ENCODE results near the gene STRIT1. TPM values are rescaled to one million over a fixed set of nuclear protein-coding genes. Genes with fewer than 3 reads are reported as not detected.

STRIT1 gene
- total and polyA plus RNA-seq, 7 donors = 2.4 TPM; not detected in 6

DNA sequence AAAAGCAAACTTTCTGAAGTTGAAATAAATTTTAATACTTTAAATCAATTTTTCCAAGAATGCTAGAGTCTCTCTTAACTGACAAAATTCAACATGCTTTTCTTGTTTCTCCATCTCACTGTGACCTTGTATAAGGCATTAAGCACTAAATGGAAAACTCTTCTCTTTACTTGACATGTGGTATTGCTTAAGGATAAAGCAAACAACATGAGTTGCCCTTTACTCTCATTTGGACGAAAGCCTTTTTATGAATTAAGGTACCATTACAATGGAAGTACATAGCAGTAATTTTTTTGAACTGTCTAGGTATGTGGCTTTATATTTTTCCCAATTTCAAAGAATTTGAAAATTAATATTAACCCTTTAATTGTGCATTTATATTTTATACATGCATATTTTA lies 1.4 kb downstream of the STRIT1 start:
- intact Hi-C loops (cut with DNase I) = no loop called here

GRCh38 chr3:155286736-155287135 lies 6.7 kb downstream of the STRIT1 start:
- TF ChIP-seq, protein P1, sequence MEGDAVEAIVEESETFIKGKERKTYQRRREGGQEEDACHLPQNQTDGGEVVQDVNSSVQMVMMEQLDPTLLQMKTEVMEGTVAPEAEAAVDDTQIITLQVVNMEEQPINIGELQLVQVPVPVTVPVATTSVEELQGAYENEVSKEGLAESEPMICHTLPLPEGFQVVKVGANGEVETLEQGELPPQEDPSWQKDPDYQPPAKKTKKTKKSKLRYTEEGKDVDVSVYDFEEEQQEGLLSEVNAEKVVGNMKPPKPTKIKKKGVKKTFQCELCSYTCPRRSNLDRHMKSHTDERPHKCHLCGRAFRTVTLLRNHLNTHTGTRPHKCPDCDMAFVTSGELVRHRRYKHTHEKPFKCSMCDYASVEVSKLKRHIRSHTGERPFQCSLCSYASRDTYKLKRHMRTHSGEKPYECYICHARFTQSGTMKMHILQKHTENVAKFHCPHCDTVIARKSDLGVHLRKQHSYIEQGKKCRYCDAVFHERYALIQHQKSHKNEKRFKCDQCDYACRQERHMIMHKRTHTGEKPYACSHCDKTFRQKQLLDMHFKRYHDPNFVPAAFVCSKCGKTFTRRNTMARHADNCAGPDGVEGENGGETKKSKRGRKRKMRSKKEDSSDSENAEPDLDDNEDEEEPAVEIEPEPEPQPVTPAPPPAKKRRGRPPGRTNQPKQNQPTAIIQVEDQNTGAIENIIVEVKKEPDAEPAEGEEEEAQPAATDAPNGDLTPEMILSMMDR (IDR thresholded peaks at IDR 0.05) = no peak
- TF ChIP-seq EP300 (IDR thresholded peaks at IDR 0.05) (no peak), POLR2AphosphoS5 (IDR thresholded peaks at IDR 0.05) (no peak), POLR2A (IDR thresholded peaks at IDR 0.05) (no peak)
- H3K4me3 ChIP-seq = no peak overlapping the region
- intact Hi-C loops (cut with DNase I) = no loop called here
- no peak overlapping the region for H3K27ac ChIP-seq
- no peaks in the 10 kb centered on the region for H3K36me3 ChIP-seq
- H3K4me1 ChIP-seq = no peaks in the 10 kb centered on the region
- no peak for DNase-seq
- no peaks in the 10 kb centered on the region for H3K27me3 ChIP-seq
- WGBS, 2 donors = 83 to 85% methylated on average over 2 of the region's 2 CpGs
- no peaks in the 10 kb centered on the region for H3K9me3 ChIP-seq

More for the DNA sequence above, 1.4 kb downstream of the STRIT1 start:
- no peak for TF ChIP-seq EP300 (IDR thresholded peaks at IDR 0.05)
- TF ChIP-seq POLR2A (IDR thresholded peaks at IDR 0.05) = no peak
- TF ChIP-seq, protein P1 (IDR thresholded peaks at IDR 0.05) = no peak
- TF ChIP-seq POLR2AphosphoS5 (IDR thresholded peaks at IDR 0.05) = no peak
- peaks cover 0 to 6% (median 0%) of the 10 kb centered on the region in 4 donors for H3K9me3 ChIP-seq
- no peak overlapping the region for H3K27ac ChIP-seq
- 25 to 74% methylated on average over 1 of the region's 1 CpG for WGBS, 2 donors
- no peak for DNase-seq
- H3K4me3 ChIP-seq = no peak overlapping the region
- H3K27me3 ChIP-seq = no peaks in the 10 kb centered on the region
- H3K4me1 ChIP-seq = no peaks in the 10 kb centered on the region
- H3K36me3 ChIP-seq = no peaks in the 10 kb centered on the region

DNA sequence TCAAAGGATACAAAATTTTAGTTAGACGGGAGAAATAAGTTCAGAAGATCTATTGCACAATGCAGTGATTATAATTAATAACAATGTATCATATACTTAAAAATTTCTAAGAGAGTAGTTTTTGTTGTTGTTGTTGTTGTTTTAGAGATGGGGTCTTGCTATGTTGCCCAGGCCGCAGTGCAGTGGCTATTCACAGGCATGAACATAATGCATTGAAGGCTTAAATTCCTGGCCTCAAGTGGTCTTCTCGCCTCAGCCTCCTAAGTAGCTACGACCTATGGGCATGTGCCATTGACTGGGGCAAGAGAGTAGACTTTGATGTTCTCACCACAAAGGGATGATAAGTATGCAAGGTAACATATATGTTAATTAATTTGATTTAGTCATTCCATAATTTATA lies 7.5 kb downstream of the STRIT1 start:
- Histone ChIP-seq H3K27me3 (no peaks in the 10 kb centered on the region), H3K4me1 (no peaks in the 10 kb centered on the region), H3K9me3 (no peaks in the 10 kb centered on the region), H3K27ac (no peak overlapping the region), H3K36me3 (no peaks in the 10 kb centered on the region), H3K4me3 (no peak overlapping the region)
- TF ChIP-seq, protein P1 (IDR thresholded peaks at IDR 0.05) = no peak
- TF ChIP-seq POLR2A (IDR thresholded peaks at IDR 0.05) = no peak
- no peak for TF ChIP-seq POLR2AphosphoS5 (IDR thresholded peaks at IDR 0.05)
- 91 to 93% methylated on average over 4 of the region's 4 CpGs for WGBS, 2 donors
- intact Hi-C loops (cut with DNase I) = no loop called here
- DNase-seq = no peak

DNA sequence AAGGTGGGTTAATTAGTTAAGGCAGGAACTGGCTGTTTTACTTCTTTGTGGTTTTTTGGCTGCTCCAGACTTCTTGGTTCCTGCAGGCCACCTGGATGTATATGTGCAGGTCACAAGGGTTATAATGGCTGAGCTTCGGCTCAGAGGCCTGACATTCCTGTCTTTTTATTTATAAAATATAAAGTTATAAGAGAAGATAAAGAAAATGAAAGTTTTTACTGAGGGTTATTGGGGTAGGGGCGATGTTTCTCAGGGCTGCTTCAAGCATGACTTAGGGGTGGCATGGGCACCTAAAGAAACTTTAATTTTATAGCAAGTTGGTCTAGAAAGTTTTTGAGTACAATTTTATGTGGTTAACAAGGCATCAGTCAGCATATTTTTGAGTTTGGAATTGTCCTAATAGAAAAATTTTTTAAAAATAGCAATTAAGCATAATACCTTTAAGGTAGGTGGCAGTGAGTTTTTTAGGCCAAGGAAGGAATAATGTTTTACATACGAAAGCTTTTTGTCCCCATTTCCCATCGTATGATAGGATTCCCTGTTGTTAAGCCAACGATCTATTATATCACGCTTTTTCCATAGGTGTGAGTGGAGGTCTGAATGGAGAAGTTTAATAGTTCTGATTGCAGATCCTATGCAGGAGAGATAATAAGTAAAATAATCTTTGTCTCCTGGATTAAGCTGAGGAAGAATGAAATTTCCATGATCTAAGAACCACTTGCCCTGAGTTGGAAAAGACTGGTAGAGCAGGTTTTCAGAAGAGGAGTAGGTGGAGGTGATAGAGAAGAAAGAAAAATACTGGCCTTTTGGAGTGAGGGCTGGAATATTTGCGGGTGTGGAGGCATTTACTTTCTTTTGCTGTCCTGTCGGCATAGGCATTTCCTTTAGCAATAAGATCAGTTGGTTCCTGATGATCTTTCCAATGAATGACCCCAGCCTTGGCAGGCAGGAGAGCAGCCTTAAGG lies 10.1 kb downstream of the STRIT1 start:
- WGBS, 2 donors = 76 to 87% methylated on average over 8 of the region's 8 CpGs
- intact Hi-C loops (cut with DNase I) = no loop called here
- H3K4me3 ChIP-seq = no peak overlapping the region
- no peaks in the 10 kb centered on the region for H3K27me3 ChIP-seq
- TF ChIP-seq, protein P1 (IDR thresholded peaks at IDR 0.05) = no peak
- TF ChIP-seq EP300 (IDR thresholded peaks at IDR 0.05) = no peak
- TF ChIP-seq POLR2A (IDR thresholded peaks at IDR 0.05) = no peak
- TF ChIP-seq POLR2AphosphoS5 (IDR thresholded peaks at IDR 0.05) = no peak
- H3K36me3 ChIP-seq = no peaks in the 10 kb centered on the region
- DNase-seq = no peak
- H3K4me1 ChIP-seq = no peaks in the 10 kb centered on the region
- no peaks in the 10 kb centered on the region for H3K9me3 ChIP-seq
- no peak overlapping the region for H3K27ac ChIP-seq
